PFSK-1 (cell line): ENCODE measurements around the gene CNTFR.

Experiments used
- REST ChIP-seq, 2 experiments: IDR thresholded peaks; 2 replicates each; pipeline versions ENCODE4 v1.6.1 to v1.8.0; 2011 to 2012; ENCODE audit warnings: low read depth in 2 of 2, low read length in 2 of 2, control low read depth in 1 of 2, inconsistent platforms in 1 of 2, mild to moderate bottlenecking in 1 of 2, moderate library complexity in 1 of 2; ENCODE audit not compliant: insufficient read depth in 1 of 2
- TAF1 ChIP-seq: IDR thresholded peaks from 2 replicates; pipeline ENCODE4 v1.6.1; 2012; ENCODE audit warnings: low read length, control low read depth, borderline replicate concordance; ENCODE audit not compliant: insufficient read depth

GRCh38 chr9:34633166-34633565 lies 43.6 kb upstream of the CNTFR start:
- TF ChIP-seq TAF1 = no peak
- no peak for TF ChIP-seq REST (IDR thresholded peaks at IDR 0.05; ENCODE audit: insufficient read depth in 1 of 2, low read depth in 2 of 2, low read length in 2 of 2)
